Left hindlimb (tissue), 1 donor: ENCODE measurements around the gene SARNP.
"Not testable (repeated sequence)": the region's sequence is repeated elsewhere in the genome, so short reads cannot be mapped to it uniquely, and the experiment has no call there.

ENCODE experiments used
- DNase-seq: peaks from one replicate; pipeline ENCODE4 v3.0.0-alpha.2; 2018

Gene SARNP

DNA sequence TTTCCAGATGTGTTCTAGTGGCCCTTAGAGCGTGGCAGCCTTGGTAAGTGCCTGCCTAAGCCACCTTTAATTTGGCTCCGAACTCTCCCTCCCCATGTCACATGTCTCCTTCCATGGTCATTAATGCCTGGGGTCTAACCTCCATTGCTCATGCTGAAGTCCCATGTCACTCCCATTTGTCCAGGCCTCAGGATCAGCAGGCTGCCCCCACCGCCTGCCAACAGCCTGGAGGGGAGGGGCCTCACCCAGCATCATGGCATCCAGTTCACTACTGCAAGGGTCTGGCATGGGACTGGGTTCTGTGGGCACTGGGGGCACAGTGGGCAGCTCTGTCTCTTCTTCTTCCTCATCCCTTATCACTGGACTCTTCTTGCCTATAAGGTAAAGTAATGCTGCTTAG, 20.8 kb upstream of the SARNP start:
- no peak for DNase-seq

DNA sequence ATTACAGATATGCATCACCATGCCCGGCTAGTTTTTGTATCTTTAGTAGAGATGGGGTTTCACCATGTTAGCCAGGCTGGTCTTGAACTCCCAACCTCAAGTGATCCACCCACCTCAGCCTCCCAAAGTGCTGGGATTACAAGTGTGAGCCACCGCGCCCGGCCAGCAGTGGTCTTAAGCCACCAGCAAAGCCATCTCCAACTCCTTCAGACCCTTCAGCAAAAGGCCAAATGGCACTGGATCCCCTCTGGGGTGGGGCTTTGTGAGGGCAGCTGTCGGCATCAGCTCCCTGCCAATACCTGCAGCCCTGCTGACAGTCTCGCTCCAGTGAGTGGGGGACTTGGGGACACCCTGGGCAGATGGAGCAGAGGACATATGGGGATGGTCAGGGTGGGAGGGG, 16.9 kb upstream of the SARNP start:
- DNase-seq = not testable (repeated sequence)

DNA sequence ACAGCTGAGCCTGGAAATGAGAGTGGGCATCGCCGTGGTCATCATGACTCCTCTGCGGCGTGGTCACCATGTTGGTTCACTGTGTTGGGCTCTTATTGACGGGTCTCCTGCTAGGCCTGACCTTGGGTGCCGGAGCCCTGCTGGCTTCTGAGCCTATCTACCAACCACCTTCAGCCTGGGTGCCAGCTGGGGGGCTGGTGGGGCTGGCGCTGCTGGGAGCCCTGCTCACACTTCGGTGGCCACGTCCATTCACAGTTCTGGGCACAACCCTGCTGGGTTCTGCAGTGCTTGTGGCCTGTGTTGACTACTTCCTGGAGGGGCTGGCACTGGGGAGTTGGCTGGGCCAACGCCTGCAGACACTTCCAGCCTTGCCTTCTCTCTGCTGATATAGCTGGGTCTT, 15.5 kb upstream of the SARNP start:
- no peak for DNase-seq

GRCh38 chr12:55831447-55831815, 13.9 kb upstream of the SARNP start:
- no peak for DNase-seq

GRCh38 chr12:55830601-55831446, 13.3 kb upstream of the SARNP start:
- DNase-seq = peak; percentile 93

- no peak for DNase-seq
Measured at GRCh38 chr12:55829967-55830600, 12.6 kb upstream of the SARNP start.

DNA sequence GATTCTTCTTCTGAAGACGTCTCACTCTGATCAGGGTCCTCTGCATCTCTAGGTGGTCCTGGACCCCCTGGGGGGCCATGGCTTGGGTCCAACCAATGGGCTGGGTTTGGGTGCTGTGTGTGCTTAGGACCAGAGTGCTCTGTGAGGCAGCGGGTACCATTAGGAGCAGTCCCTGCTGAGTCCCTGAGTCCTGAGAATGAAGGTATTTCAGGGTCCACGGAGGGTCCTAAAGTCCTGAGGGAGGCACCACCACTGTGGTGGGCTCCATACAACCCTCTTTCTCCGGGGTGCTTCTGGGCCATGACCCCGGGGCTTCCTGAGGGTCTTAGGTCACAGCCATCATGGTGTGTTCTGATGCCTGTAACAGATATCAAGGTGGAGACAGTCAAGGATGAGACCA, 10.8 kb upstream of the SARNP start:
- no peak for DNase-seq

- DNase-seq = no peak
Measured at GRCh38 chr12:55827806-55828205, 10.3 kb upstream of the SARNP start.

DNA sequence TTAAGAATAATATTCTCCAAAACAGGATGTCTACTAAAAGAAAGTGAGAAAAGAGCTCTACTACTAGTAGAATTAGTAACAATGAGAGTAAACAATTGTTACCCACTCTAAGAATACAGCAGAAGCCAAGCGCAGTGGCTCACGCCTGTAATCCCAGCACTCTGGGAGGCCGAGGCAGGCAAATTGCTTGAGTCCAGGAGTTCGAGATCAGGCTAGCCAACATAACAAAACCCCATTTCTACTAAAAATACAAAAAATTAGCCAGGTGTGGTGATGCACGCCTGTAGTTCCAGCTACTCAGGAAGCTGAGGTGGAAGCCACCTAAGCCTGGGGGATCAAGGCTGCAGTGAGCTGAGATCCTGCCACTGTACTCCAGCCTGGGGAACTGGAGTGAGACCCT, 7.2 kb upstream of the SARNP start:
- no peak for DNase-seq

DNA sequence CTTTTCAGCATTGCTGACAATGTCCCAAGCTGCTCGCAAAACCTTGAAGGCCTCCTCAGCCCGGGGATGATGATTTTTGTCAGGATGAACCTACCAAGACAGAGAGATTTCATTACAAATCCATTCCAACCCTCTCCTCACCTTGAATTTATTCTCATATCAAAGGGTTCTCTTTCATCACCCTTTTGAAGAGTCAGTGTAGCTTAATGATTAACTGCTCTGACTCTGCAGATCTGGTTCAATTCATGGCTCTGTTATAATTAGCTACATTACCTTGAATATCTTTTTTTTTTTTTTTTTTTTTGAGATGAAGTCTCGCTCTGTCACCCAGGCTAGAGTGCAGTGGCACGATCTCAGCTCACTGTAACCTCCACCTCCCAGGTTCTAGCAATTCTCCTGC, 5.9 kb upstream of the SARNP start:
- DNase-seq = no peak

- DNase-seq = no peak
Measured at GRCh38 chr12:55822228-55822627, 4.7 kb upstream of the SARNP start.

- DNase-seq = no peak
Measured at GRCh38 chr12:55820679-55821078, 3.2 kb upstream of the SARNP start.

- DNase-seq = no peak
Measured at GRCh38 chr12:55818886-55819285, 1.4 kb upstream of the SARNP start.

GRCh38 chr12:55818140-55818728, 710 bp upstream of the SARNP start:
- DNase-seq = no peak

DNA sequence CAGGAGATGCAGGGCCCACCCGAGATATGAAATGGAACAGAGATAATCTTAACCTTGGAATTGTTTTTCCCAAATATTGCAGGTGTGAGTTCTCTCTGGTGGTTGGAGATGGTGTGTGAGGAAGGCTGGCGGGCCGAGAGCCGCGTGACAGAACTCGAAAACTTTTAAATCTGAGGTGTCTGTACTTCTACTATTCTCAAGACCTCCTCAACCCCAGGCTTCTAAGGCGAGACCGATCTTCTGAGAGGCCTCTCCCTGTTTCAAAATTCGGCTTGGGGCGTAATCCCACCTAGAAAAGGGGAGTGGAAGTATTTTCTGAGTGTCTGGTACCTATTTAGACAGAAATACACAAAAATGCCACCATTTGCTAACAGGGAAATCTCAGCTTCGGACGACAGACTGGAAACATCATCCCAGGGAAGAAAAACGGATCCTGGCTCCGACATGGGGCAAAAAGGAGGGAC, 611 bp downstream of the SARNP start:
- no peak for DNase-seq

GRCh38 chr12:55815473-55815872, 2.1 kb downstream of the SARNP start:
- no peak for DNase-seq

- no peak for DNase-seq
Measured at GRCh38 chr12:55814257-55814656, 3.3 kb downstream of the SARNP start.

- DNase-seq = no peak
Measured at GRCh38 chr12:55812088-55812487, 5.4 kb downstream of the SARNP start.

- no peak for DNase-seq
Measured at GRCh38 chr12:55809274-55809673, 8.2 kb downstream of the SARNP start.

- DNase-seq = no peak
Measured at GRCh38 chr12:55806982-55807381, 10.5 kb downstream of the SARNP start.

GRCh38 chr12:55797550-55797949, 20.0 kb downstream of the SARNP start:
- DNase-seq = no peak

- DNase-seq = peak; percentile 36
Measured at GRCh38 chr12:55797068-55797467, 20.5 kb downstream of the SARNP start.

DNA sequence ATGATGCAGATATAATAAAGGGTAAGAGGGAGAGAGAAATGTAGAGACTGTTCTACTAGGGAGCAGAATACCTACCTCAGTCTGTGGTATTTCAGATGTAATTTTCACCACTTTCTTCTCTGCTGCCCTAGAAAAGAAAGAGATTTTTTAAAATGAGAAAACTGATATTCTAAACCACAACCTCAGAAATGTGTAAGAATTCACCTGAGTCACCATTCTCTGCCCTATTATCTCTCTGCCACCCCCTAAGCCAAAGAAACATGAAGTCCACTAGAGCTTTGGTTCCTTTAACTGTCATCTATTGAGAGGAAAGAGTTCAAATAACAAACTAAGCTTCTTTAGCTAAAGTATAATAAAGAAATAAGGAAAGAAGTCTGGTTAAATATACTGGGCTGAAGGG, 21.6 kb downstream of the SARNP start:
- DNase-seq = no peak

- no peak for DNase-seq
Measured at GRCh38 chr12:55789893-55790292, 27.6 kb downstream of the SARNP start.
